NT2/D1 (cell line): ENCODE measurements around the gene C9orf72.
A peak's percentile ranks its signal among the peaks of the same experiment; 100 is the strongest.

Source experiments
- DNase-seq: peaks from one replicate; pipeline ENCODE4 v3.0.0-alpha.2; 2011; ENCODE audit warnings: low read depth, low spot score
- H3K27me3 ChIP-seq: 2 replicates; pipeline ENCODE4 v1.6.0; 2011; ENCODE audit warnings: mild to moderate bottlenecking; ENCODE audit not compliant: insufficient read length, insufficient read depth
- H3K36me3 ChIP-seq: 2 replicates; pipeline ENCODE4 v1.6.1; 2011; ENCODE audit warnings: mild to moderate bottlenecking, low read length, mixed read lengths; ENCODE audit not compliant: insufficient read depth, insufficient read length
- H3K4me1 ChIP-seq: 2 replicates; pipeline ENCODE4 v1.5.1; 2011; ENCODE audit not compliant: insufficient read depth, insufficient read length
- H3K4me3 ChIP-seq: 2 replicates; pipeline ENCODE4 v1.5.1; 2011; ENCODE audit warnings: low read depth; ENCODE audit not compliant: insufficient read length
- H3K9ac ChIP-seq: 2 replicates; pipeline ENCODE4 v1.6.0; 2011; ENCODE audit warnings: low read depth; ENCODE audit not compliant: insufficient read length
- H3K9me3 ChIP-seq: 2 replicates; pipeline ENCODE4 v1.5.1; 2011; ENCODE audit warnings: mild to moderate bottlenecking, low read length; ENCODE audit not compliant: insufficient read depth
- SUZ12 ChIP-seq: IDR thresholded peaks from 2 replicates; pipeline ENCODE4 v1.6.1; 2011; ENCODE audit not compliant: insufficient read length, insufficient read depth; ENCODE audit errors: extremely low read depth
- YY1 ChIP-seq: IDR thresholded peaks from 2 replicates; pipeline ENCODE4 v1.6.1; 2011; ENCODE audit not compliant: insufficient read length, insufficient read depth
- ZNF274 ChIP-seq: IDR thresholded peaks from 2 replicates; pipeline ENCODE4 v1.6.1; 2011; ENCODE audit warnings: mild to moderate bottlenecking, low read depth, low read length

The C9orf72 gene

GRCh38 chr9:27533311-27533710 is 40.0 kb downstream of the C9orf72 start:
- no peaks in the 10 kb centered on the region for H3K9me3 ChIP-seq
- no peak for DNase-seq
- H3K4me3 ChIP-seq, result no peak overlapping the region
- H3K36me3 ChIP-seq, result no peaks in the 10 kb centered on the region
- H3K27me3 ChIP-seq, result no peaks in the 10 kb centered on the region
- no peak overlapping the region for H3K9ac ChIP-seq
- peaks cover 3% of the 10 kb centered on the region for H3K4me1 ChIP-seq
- TF ChIP-seq ZNF274, result no peak
- TF ChIP-seq YY1, result no peak
- TF ChIP-seq SUZ12, result no peak

GRCh38 chr9:27532046-27532445 is 41.2 kb downstream of the C9orf72 start:
- Histone ChIP-seq H3K27me3 (peaks cover 9% of the 10 kb centered on the region), H3K4me1 (peaks cover 3% of the 10 kb centered on the region), H3K9me3 (no peaks in the 10 kb centered on the region), H3K4me3 (no peak overlapping the region), H3K36me3 (no peaks in the 10 kb centered on the region), H3K9ac (no peak overlapping the region)
- DNase-seq, result no peak
- TF ChIP-seq SUZ12 (no peak), YY1 (no peak), ZNF274 (no peak)

GRCh38 chr9:27530915-27531755 is 42.1 kb downstream of the C9orf72 start:
- TF ChIP-seq ZNF274 (no peak), YY1 (no peak)
- Histone ChIP-seq H3K9ac (no peak overlapping the region), H3K4me3 (no peak overlapping the region), H3K4me1 (peaks cover 3% of the 10 kb centered on the region), H3K9me3 (no peaks in the 10 kb centered on the region), H3K27me3 (peaks cover 9% of the 10 kb centered on the region), H3K36me3 (no peaks in the 10 kb centered on the region)
- DNase-seq, result no peak

- TF ChIP-seq YY1, result no peak
- no peak for TF ChIP-seq SUZ12
- TF ChIP-seq ZNF274, result no peak
- peak; percentile 66 for DNase-seq
- Histone ChIP-seq H3K4me1 (no peaks in the 10 kb centered on the region), H3K9me3 (no peaks in the 10 kb centered on the region), H3K4me3 (peak within 1 kb of the TSS; percentile 89), H3K36me3 (no peaks in the 10 kb centered on the region), H3K9ac (peak within 1 kb of the TSS; percentile 88), H3K27me3 (peaks cover 9% of the 10 kb centered on the region)
Observed at GRCh38 chr9:27529316-27530278, 43.7 kb downstream of the C9orf72 start, which contains the start of gene MOB3B. Gene MOB3B, minus strand, starts transcription at chr9:27529814. Its CDS starts 74,264 bp downstream, at chr9:27455550.

- peak; percentile 40 for DNase-seq
- H3K27me3 ChIP-seq, result peaks cover 9% of the 10 kb centered on the region
Observed at GRCh38 chr9:27528886-27529315, 44.4 kb downstream of the C9orf72 start.

GRCh38 chr9:27528076-27528885 is 45.0 kb downstream of the C9orf72 start:
- Histone ChIP-seq H3K27me3 (peaks cover 9% of the 10 kb centered on the region), H3K9ac (peak overlapping the region; percentile 88)

More at GRCh38 chr9:27528886-27529315, 44.4 kb downstream of the C9orf72 start:
- H3K36me3 ChIP-seq, result no peaks in the 10 kb centered on the region
- no peaks in the 10 kb centered on the region for H3K4me1 ChIP-seq
- TF ChIP-seq YY1 (no peak), ZNF274 (no peak), SUZ12 (no peak)
- peak overlapping the region; percentile 88 for H3K9ac ChIP-seq
- no peaks in the 10 kb centered on the region for H3K9me3 ChIP-seq
- H3K4me3 ChIP-seq, result peak overlapping the region; percentile 89

More at GRCh38 chr9:27528076-27528885, 45.0 kb downstream of the C9orf72 start:
- TF ChIP-seq ZNF274, result no peak
- no peak for TF ChIP-seq SUZ12
- no peak for TF ChIP-seq YY1
- no peaks in the 10 kb centered on the region for H3K9me3 ChIP-seq
- H3K4me3 ChIP-seq, result peak overlapping the region; percentile 89
- no peaks in the 10 kb centered on the region for H3K36me3 ChIP-seq
- peak; percentile 76 for DNase-seq
- no peaks in the 10 kb centered on the region for H3K4me1 ChIP-seq
